Testis (tissue), 2 donors: ENCODE measurements around the gene MED13.

Experiments
- POLR2A ChIP-seq: fragments of 450-650 bp; IDR thresholded peaks from one replicate; pipeline ENCODE4 v1.6.1; 2017; ENCODE audit warnings: antibody characterized with exemption, mild to moderate bottlenecking, moderate library complexity
- TF ChIP-seq, protein P1 (sequence below), 3 experiments: fragments of 450-650 bp in 2 of 3; fragments of 200-600 bp in 1 of 3; sonication (generic) in 1 of 3; IDR thresholded peaks; one replicate each; pipeline ENCODE4 v1.5.1; 2016 to 2019; ENCODE audit warnings: antibody characterized with exemption in 3 of 3, mild to moderate bottlenecking in 2 of 3, moderate library complexity in 1 of 3

DNA sequence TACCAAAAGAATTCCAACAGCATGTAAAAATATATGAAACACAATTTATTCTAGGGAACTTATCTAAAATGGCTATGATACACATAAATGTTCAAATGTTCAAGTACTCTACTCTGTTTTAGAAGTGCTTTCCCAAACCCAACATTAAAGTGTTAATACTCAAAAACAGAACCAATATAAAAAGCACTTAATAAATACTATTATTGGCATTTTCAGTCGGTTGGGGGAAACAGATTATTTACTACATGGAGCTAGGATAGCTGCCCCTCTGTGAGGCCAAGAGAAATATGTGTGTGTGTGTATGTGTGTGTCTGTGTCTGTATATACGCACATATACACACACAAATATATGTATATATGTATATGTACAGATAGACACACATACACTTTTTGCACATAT, 169.7 kb downstream of the MED13 start:
- TF ChIP-seq, protein P1, sequence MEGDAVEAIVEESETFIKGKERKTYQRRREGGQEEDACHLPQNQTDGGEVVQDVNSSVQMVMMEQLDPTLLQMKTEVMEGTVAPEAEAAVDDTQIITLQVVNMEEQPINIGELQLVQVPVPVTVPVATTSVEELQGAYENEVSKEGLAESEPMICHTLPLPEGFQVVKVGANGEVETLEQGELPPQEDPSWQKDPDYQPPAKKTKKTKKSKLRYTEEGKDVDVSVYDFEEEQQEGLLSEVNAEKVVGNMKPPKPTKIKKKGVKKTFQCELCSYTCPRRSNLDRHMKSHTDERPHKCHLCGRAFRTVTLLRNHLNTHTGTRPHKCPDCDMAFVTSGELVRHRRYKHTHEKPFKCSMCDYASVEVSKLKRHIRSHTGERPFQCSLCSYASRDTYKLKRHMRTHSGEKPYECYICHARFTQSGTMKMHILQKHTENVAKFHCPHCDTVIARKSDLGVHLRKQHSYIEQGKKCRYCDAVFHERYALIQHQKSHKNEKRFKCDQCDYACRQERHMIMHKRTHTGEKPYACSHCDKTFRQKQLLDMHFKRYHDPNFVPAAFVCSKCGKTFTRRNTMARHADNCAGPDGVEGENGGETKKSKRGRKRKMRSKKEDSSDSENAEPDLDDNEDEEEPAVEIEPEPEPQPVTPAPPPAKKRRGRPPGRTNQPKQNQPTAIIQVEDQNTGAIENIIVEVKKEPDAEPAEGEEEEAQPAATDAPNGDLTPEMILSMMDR (IDR thresholded peaks at IDR 0.05) = no peak
- TF ChIP-seq POLR2A = no peak
